CD4-positive, alpha-beta T cell treated with Interleukin-21 for 1 hour (primary cell): ENCODE measurements around the gene ARHGAP40.
"Not testable (repeated sequence)": the region's sequence is repeated elsewhere in the genome, so short reads cannot be mapped to it uniquely, and the experiment has no call there.

Experiments
- DNase-seq: peaks from one replicate; pipeline ENCODE4 v3.0.0-alpha.2; 2020

The ARHGAP40 gene

DNA sequence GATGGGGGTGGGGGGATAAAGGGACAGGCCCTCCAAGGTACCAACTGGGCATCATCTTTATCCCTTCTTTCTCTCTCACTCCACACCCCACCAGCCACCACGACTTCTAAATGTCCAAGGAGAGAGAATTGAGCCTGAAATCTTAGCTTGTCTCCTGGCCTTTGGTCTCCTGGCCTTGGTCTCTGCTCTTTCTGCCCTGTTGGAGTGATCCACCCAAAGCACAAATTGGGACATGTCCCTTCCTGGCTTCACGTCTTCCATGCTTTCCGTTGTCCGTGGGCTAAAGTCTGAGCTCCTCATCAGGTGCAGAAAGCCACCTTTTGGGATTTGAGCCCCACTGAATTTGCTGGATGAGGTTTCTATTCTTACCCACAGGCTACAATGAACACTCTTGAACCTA, 12.3 kb upstream of the ARHGAP40 start:
- no peak for DNase-seq

DNA sequence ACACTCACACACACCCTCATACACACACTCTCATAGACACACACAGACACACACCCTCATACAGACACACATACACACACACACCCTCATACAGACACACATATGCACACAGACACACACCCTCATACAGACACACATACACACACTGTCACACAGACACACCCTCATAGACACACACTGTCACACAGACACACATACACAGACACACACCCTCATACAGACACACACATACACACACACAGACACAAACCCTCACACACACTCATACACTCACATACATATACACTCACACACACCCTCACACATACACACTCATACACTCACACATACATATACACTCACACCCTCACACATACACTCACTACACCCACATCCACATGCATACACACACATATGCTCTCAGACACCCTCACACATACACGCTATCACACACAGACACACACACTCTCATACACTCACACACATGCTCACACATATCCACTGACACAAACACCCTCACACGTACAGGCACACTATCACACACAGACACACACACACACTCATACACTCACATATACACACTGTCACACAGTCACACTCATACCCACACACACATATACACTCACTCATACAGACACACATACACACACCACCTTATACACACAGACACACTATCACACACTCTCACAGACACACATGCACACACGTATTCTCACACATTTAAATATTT, 11.5 kb upstream of the ARHGAP40 start:
- DNase-seq: no peak

DNA sequence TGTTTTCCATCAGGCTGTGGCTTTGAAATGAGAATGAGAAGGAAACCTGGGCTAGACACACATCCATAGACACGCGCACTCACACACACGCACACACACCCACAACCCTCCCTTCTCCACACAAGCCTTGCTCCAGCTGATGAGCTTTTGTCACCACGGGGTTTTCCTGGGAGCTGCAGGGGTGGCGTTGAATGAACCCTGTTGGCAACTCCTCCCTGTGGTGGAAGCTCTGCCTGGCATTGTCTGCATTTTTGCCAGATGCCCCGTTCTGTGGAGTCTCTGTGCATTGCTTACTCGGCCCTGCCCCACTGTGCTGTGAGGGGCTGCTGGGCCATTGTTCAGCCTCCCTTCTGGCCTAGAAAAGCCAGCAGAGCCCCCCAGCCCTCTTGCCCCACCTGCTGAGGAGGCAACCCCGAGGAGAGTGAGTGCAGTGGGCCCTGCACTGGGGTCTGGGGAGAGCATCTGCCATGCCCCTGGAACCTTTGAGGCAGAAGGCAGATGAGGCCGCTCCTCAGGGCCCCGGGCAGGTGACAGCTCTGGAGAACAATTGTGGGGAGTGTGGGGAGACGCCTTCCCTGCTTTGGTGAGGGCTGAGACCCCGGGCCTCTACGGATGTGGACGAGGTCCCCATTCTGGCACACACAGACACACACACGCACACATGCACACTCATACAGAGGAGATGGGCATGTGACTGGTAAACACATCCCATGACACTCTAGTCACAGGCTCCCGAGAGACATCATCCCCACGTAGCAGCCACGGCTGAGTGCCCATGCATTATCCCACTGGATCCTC, 10.7 kb upstream of the ARHGAP40 start:
- no peak for DNase-seq

DNA sequence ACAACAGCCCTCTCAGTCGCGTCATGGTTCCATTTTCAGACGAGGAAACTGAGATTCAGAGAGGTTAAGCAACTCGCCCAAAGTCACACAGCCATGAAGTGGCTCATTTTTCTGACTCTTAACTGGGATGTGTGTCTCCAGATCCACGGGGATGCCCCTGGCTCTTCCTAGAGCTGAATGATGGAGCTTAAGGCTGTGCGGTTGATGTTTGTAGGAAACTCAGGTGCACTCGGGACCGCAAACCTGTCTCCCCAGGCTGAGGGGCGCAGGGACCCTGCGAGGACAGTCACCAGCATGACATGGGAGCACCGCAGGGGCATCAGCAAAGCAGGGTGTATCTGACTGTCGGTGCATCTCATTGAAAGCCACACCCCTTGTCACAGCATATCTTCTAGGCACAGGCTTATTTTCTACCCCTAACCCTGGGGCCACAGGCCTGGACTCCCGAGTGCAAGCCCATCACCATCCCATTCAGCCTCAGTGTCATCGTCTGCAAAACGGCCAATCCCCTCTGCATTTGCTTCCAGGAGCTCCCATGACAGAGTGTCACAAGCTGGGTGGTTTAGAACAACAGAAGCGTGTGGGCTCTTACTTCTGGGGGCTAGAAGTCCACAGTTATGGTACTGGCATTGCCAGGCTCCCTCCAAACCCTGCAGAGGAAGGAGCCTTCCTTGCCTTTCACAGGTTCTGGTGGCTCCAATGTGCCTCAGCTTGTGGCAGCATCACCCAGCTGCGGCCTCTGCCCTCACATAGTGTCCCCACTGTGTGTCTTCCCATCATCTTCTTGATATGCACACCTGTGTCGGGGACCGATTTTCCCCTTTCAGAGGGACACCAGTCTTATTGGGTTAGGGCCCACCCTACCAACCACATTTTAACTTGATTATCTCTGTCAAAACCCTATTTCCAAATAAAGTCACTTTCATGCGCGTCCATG, 9.9 kb upstream of the ARHGAP40 start:
- no peak for DNase-seq

DNA sequence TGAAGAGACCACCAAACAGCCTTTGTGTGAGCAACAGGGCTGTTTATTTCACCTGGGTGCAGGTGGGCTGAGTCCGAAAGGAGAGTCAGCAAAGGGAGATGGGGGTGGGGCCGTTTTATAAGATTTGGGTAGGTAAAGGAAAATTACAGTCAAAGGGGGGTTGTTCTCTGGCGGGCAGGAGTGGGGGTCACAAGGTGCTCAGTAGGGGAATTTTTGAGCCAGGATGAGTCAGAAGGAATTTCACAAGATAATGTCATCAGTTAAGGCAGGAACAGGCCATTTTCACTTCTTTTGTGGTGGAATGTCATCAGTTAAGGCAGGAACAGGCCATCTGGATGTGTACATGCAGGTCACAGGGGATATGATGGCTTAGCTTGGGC, 9.2 kb upstream of the ARHGAP40 start:
- DNase-seq: not testable (repeated sequence)

DNA sequence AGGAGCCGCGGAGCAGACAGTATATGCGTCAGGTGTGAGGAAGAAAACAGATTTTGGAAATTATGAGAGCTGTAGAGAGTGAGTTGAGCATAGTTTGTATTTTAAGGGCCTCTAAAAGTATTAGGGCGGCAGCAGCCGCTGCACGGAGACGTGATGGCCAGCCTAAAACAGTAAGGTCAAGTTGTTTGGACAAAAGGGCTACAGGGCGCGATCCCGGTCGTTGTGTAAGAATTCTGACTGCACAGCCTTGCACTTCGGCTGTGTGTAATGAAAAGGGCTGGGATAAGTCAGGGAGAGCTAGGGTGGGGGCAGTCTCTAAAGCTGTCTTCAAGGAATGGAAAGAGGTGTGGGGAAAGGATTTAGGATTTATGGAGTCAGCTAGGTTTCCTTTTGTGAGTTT, 7.3 kb upstream of the ARHGAP40 start:
- not testable (repeated sequence) for DNase-seq

DNA sequence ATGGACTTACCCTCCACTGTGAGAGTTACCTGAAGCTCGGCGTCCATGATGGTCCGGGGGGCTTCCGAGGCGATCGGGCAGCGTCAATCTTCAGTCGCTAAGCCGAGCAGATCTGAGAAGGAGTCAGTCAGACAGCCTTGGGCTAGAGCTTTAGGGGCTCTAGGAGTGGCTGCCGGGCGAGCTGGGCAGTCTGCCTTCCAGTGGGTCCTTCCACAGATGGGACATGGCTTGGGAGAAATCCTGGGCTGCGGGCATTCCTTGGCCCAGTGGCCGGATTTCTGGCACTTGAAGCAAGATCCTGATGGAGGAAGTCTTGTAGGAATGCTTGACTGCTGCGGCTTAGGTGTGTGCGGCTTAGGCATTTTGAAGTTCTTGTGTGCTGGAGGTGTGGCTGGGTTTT, 5.7 kb upstream of the ARHGAP40 start:
- DNase-seq: not testable (repeated sequence)

DNA sequence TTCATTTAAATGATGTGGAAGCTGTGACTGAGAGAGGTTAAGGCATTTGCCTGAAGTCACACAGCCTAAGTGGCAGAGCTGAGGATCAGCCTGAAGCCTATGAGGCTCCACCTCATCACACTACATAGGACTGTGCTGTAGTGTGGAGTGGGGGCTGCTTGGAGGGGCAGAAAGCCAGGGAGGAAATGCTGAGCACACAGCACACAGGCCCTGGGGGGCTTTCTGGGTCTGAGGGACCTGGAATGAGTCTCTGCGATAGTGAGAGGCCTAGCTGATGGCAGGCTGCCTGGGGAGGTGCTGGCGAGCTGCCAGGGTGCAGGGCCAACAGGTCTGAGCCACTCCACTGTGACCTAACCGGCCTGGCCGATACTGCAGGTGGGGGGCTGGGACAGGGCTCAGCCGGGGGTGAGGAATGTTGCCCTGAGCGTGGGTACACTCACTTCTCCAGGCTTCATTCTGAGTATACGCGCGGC, 2.2 kb upstream of the ARHGAP40 start:
- no peak for DNase-seq

DNA sequence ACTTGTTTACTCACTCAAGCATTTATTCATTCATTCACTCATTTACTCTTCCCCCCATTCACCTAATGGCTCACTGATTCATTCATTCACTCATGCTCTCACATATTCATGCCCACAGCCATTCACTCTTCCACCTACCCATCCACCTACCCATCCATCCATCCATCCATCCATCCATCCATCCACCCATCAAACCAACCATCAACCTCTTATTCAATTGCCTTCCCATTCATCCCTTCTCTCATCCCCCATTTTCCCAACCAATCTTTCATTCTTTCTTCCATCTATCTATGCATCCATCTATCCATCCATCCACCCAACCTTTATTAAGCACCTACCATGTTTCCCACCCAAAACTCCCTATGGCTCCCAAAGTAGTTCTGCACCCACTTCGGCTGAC, 1.6 kb upstream of the ARHGAP40 start:
- no peak for DNase-seq

DNA sequence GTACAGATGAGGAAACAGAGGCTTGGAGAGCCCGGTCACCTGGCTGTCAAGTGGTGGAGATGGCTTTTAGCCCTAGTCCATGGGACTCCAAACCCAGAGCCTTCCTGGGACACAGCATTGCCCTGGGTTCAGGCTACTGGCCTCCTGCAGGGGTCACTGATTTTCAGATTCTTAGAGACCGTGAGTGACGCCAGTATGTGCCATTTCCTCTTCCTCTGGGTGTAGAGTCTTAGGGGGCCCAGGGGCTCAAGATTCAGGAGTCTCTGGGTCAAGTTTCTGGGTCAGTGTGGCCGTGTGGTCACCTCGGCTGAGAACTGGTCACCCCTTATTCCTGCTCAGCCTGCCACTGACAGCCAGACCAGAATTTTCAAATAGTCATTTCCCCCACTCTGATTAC, 574 bp downstream of the ARHGAP40 start:
- no peak for DNase-seq

DNA sequence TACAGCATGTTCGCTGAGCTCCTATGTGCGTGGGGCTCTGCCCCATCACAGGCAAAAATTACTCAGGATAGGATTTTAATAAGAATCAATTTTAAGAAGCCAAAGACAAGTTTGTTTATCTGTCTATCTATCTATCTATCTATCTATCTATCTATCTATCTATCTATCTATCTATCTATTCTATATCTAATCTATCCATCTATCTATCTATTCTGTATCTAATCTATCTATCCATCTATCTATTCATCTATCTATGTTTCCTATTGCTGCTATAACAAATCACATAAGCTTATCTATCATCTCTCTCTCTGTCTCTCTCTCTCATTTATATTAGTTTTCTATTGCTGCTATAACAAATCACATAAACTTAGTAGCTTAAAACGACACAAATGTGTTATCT, 1.7 kb downstream of the ARHGAP40 start:
- DNase-seq: no peak

DNA sequence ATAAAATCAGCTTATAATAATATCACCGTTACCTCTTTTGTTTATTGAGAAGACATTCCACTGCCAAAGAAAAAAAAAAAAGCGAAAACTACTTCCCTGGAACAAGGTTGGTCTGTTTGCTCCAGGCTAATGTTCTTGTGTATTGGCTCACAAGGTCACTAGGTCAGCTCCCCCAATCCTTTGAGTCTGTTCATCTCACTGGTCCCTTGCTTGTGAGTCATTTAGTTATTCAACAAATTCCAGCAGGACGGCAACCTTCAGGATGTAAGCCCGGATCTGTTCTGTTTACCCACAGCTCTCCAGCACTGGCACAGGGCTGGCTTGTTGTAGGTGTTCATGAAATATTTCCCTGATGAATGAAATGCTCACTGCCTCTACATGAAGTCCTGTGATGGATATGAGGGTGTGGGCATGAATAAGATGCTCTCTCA, 3.3 kb downstream of the ARHGAP40 start:
- no peak for DNase-seq

DNA sequence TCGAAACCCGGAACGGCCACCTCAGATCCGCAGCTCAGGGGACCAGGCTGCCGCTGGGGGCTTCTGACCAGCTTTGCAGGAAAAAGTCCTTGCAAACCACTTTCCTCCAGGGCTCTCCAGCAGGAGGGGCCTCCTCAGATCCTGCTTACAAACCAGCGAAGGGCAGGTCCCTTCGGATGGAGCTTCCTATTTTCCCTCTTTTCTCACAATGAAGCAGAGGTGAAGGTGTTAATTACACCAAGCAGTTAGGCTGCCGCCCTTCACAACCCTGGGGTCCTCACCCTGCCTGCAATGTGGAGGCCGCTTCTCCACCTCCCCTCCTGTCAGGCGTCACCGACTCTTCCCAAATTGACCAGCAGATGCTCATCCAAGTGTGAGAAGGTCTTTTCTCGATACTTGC, 5.7 kb downstream of the ARHGAP40 start:
- no peak for DNase-seq

DNA sequence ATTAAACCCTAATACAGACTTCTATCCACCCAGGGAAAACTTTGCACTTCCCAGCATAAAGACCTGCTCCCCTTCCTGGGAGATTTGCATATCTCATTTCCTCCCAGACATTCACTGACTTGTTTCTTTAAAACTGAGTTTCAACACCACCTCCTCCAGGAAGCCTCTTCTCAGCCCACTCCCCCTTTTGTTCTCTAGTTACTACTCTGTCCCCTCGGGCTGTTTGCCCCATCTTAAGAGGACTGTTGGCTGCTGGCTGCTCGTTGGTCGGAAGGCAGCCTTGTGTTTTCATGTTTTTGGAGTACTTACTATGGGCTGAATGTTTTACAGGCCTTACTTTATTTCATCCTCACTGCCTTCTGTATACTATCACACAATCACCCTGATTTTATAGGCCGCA, 6.6 kb downstream of the ARHGAP40 start:
- DNase-seq: no peak

DNA sequence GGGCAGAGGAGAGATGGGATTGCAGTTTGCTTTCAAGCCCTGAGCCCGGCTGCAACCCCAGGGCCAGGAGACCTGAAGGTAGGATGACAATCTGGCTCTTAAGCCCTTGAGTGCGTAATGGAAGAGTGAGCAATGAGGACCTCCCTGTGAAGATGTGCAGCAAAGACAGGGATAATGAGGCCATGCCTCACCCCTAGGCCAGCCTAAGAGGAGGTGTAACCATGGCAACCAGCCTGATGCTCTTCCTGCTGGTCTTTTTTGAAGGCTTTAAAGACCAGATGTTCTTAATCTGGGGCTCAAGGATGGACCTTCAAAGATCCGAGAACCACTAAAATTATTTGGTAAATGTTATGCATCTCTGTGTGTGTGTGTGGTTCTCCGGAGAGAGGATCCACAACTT, 8.2 kb downstream of the ARHGAP40 start:
- DNase-seq: no peak

DNA sequence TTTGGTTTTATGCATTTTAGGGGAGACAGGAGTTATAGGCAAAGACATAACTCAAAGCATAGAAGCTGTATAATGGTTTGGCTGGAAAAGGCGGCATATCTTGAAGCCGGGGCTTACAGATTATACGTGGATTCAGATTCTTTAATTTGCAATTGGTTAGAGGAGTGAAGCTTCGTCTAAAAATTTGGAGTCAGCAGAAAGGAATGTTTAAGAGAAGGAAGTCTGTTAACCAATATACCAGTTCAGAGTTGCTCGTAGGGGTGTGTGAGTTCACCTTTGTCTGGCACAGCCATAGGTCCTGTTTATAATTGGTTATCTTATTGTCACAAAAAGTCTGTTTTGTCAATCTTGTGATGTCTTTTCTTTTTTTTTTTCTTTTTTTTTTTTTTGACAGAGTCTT, 8.9 kb downstream of the ARHGAP40 start:
- no peak for DNase-seq

DNA sequence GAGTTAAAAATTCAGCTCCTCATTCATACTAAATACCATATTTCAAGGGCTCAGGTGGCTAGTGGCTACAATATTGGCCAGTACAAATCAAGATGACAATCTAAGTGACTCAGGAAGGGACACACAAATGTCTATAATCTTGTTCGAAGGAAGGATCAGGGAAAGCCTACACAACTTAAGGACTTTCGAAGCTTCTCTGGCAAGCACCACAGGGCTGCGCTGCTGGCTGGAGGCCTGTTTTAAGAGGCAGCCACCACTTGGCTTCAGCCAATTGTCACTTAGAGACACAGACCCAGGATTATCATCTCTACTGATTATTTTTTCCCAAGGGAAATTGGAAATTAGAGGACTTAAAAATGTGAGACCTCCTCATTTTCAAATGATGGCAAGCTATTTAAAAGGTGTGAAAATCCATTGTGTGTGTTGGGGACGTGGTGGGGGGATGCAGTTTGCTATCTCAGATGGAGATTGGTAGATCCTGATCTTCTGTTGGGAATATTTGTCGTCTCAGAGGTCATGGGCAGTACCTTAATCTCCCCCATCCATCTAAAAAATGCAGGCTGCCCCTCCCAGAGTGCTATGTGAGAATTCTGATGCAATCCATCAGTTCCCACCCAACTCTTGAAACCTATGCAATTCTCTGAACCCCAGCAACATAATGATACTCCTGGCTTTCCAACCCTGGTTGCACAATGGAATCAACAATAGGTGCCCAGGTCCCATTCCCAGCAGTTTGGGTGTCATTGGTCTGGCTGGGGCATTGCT, 11.3 kb downstream of the ARHGAP40 start:
- no peak for DNase-seq

DNA sequence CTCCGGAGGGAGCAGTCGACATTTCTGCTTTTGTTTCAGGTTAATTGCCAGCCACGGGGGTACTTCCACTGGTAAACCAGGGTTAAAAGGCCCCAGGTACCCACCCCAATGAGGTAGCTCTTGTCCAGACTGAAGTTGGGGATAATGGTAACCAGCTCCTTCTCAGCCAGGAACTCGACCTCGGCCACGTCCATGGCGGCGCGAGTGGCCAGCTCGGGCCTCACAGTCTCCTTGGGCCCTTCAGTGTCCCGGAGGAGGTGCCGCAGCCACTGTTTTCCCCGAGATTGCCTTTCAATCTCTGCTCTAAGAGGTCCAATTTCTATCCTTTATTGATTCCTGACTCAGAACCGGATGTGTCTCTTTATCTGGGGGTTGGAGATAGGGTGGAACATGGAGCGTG, 13.7 kb downstream of the ARHGAP40 start:
- no peak for DNase-seq

DNA sequence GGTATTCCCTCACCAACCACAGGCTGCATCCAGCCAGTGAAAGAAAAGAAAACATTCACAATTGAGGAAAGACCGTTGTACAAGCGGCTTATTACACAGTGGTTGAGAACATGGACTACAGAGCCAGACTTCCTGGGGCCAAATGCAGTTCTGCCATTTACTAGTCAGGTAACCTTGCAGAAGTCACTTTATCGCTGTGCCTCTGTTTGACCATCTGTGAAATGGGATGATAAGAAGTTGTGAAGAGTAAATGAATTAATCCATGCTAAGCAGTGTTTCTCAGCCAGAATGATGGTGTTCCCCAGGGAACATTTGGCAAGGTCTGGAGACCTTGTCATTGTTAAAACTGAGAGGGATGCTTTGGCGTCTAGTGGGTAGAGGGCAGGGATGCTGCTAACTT, 14.8 kb downstream of the ARHGAP40 start:
- no peak for DNase-seq

DNA sequence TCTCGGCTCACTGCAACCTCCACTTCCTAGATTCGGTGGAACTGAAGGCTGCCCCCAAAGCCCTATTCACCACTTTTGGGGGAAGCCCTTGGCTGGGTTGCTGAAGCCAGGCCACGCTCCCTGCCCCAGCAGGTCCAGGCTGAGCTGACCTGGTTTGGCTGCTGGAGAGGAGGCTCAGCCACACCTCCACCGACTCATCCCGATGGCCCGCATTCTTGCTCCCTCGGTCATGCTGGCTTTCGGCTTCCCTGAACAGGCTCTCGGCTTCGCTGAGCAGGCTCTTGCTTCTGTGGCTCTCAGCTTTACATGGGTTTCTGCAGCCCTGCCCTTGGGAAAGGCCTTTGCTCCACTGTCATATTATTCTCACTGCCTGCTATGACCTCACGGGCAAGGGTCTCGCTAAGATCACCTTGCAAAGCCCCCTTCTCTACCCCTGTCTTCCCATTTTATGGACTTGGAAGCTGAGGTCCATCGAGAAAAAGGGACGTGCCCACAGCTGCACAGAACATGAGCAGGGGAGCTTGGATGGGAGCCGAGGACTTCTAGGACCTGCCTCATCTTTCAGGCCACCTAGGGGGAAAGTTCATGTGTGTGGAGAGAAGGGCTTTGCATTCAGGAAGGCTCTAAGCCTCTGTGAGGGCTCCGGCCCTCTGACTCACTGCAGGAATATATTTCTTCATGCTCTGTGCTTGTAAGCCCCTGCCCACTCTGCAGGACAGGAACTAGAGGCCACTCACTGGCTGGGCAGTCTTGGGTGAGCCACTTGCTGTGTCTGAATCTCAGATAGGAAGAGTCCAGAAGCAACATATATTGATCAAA, 15.6 kb downstream of the ARHGAP40 start:
- no peak for DNase-seq

DNA sequence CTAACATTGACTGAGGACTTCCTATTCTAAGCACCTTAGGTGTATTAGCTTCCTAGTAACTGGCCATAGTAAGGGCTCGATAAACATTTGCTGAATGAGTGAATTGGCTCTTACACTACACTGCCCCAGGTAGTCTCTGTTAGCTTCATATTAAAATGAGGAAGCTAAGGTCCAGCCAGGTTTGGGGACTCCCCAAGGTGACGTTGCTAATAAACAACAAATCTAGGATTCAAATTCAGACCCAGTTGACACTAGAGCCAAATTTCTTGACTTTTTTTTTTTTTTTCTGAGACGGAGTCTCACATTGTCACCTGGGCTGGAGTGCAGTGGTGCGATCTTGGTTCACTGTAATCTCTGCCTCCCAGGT, 16.2 kb downstream of the ARHGAP40 start:
- DNase-seq: no peak

DNA sequence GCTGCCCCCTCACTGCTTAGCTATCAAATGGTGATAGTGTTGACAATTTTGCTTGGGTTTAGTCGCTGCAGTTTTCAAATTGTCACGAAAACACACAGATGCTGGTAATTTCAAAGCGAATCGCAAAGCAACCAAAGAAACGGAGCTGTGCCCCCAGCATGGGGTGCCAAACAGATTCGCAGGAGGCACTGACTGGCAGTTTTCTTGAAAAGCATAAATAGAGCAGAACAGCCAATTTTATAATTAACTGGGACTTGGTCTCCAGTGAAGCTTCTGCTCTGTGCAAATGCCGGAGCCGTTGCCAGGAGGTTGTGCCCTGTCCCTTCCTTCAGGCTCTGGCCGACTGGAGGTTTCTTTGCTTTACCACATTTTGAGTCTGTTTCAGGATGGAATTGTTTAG, 18.8 kb downstream of the ARHGAP40 start:
- no peak for DNase-seq
